Measurements from ENCODE around the gene IL13. TPM values are rescaled to one million over a fixed set of nuclear protein-coding genes. Genes with fewer than 3 reads are reported as not detected.
"Not testable (repeated sequence)": the region's sequence is repeated elsewhere in the genome, so short reads cannot be mapped to it uniquely, and the experiment has no call there.

The IL13 gene
- total RNA-seq, 1 donor from 2014 or later: 0.75 TPM

DNA sequence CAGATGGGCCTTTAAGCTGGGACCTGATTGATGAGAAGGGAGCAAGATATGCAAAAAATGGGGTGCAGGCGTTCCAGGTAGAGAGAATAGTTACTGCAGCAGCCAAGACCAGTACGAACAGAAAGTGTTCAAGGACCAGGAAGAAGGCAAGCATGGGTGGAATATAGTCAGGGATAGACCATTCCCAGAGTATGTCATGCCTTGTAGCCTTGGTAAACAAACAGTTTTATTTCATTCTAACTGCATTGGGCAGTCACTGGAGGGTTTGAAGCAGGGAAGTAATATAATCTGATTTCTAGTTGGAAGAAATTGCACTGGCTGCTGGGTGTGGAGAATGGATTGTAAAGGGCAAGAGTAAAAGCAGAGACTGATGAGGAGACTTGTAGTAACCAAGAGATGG lies 30.5 kb upstream of the IL13 start:
- H3K4me3 Mint-ChIP-seq: no peak overlapping the region
- intact Hi-C loops (cut with micrococcal nuclease): no loop called here
- ChIA-PET POLR2A (no interaction called here), CTCF (no interaction called here)
- DNase-seq (no peak), ATAC-seq (ENCODE audit: low read depth) (no peak)
- no peaks in the 10 kb centered on the region for H3K9me3 Mint-ChIP-seq
- H3K27me3 Mint-ChIP-seq: no peaks in the 10 kb centered on the region
- peaks cover 3% of the 10 kb centered on the region for H3K4me1 Mint-ChIP-seq
- no peak overlapping the region for H3K27ac Mint-ChIP-seq
- H3K36me3 Mint-ChIP-seq (ENCODE audit: low read depth): peaks cover 63% of the 10 kb centered on the region
- TF ChIP-seq, protein P1, sequence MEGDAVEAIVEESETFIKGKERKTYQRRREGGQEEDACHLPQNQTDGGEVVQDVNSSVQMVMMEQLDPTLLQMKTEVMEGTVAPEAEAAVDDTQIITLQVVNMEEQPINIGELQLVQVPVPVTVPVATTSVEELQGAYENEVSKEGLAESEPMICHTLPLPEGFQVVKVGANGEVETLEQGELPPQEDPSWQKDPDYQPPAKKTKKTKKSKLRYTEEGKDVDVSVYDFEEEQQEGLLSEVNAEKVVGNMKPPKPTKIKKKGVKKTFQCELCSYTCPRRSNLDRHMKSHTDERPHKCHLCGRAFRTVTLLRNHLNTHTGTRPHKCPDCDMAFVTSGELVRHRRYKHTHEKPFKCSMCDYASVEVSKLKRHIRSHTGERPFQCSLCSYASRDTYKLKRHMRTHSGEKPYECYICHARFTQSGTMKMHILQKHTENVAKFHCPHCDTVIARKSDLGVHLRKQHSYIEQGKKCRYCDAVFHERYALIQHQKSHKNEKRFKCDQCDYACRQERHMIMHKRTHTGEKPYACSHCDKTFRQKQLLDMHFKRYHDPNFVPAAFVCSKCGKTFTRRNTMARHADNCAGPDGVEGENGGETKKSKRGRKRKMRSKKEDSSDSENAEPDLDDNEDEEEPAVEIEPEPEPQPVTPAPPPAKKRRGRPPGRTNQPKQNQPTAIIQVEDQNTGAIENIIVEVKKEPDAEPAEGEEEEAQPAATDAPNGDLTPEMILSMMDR (IDR thresholded peaks at IDR 0.05): no peak

GRCh38 chr5:132628814-132629213 lies 29.2 kb upstream of the IL13 start:
- intact Hi-C loops (cut with micrococcal nuclease): no loop called here
- Mint-ChIP-seq H3K9me3 (no peaks in the 10 kb centered on the region), H3K4me1 (peaks cover 3% of the 10 kb centered on the region), H3K27me3 (no peaks in the 10 kb centered on the region), H3K36me3 (ENCODE audit: low read depth) (peaks cover 53% of the 10 kb centered on the region), H3K27ac (no peak overlapping the region), H3K4me3 (no peak overlapping the region)
- POLR2A ChIA-PET: no interaction called here
- TF ChIP-seq, protein P1 (IDR thresholded peaks at IDR 0.05): no peak
- ATAC-seq (ENCODE audit: low read depth): no peak
- DNase-seq: no peak
- CTCF ChIA-PET: no interaction called here

- ATAC-seq (ENCODE audit: low read depth): no peak
- H3K27me3 Mint-ChIP-seq: no peaks in the 10 kb centered on the region
- H3K36me3 Mint-ChIP-seq (ENCODE audit: low read depth): peaks cover 50% of the 10 kb centered on the region
- intact Hi-C loops (cut with micrococcal nuclease): no loop called here
- no peak overlapping the region for H3K27ac Mint-ChIP-seq
- DNase-seq: no peak
- POLR2A ChIA-PET: no interaction called here
- CTCF ChIA-PET: no interaction called here
- H3K4me1 Mint-ChIP-seq: peaks cover 3% of the 10 kb centered on the region
- no peaks in the 10 kb centered on the region for H3K9me3 Mint-ChIP-seq
- TF ChIP-seq, protein P1 (IDR thresholded peaks at IDR 0.05): no peak
- no peak overlapping the region for H3K4me3 Mint-ChIP-seq
Observed at GRCh38 chr5:132629230-132629944, 28.6 kb upstream of the IL13 start.

DNA sequence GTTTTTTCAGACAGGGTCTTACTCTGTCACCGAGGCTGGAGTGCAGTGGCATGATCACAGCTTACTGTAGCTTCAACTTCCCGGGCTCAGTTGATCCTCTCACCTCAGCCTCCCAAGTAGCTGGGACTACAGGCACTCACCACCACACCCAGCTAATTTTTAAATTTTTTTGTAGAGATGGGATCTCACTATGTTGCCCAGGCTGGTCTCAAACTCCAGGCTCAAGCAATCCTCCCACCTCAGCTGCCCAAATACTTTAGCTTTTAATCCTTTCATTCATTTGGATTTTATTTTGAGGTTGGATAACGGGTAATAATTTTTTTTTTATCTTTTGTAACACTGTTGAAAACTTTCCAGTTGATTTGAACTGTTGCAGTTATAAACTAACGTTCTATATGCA lies 24.4 kb upstream of the IL13 start:
- H3K27me3 Mint-ChIP-seq; intact Hi-C loops (cut with micrococcal nuclease); H3K4me1 Mint-ChIP-seq; H3K27ac Mint-ChIP-seq; H3K4me3 Mint-ChIP-seq; H3K9me3 Mint-ChIP-seq; ATAC-seq (ENCODE audit: low read depth); DNase-seq: not testable (repeated sequence)
- ChIA-PET CTCF (interaction anchor here (0.7 kb wide), 1 partner anchor 14 kb away, joined by 3 read pairs; no protein-coding TSS in a partner anchor), POLR2A (interaction anchor here (1.1 kb wide), 1 partner anchor 29 kb away, joined by 3 read pairs; no protein-coding TSS in a partner anchor)
- H3K36me3 Mint-ChIP-seq (ENCODE audit: low read depth): peaks cover 64% of the 10 kb centered on the region

DNA sequence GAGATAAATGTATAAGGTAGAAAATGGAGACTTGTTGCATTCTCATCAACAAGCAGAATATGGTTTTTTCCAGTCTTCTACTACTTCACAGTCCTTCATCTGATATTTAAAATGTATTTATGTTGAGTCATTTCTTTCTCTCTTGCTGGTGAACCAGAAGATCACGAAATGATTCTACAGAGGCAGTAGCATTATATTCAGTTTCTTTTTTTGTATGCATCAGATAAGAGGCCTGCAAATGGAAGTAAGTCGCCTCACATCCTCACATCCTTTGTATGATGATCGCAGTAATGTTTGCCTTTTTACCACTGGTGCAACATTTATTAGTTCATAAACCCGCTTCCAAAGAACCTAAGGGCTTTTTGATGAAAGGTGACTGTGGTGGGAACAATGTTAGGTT lies 22.1 kb upstream of the IL13 start:
- POLR2A ChIA-PET: no interaction called here
- ATAC-seq (ENCODE audit: low read depth) (no peak), DNase-seq (no peak)
- H3K27ac Mint-ChIP-seq: no peak overlapping the region
- H3K36me3 Mint-ChIP-seq (ENCODE audit: low read depth): peaks cover 67% of the 10 kb centered on the region
- TF ChIP-seq, protein P1 (IDR thresholded peaks at IDR 0.05): no peak
- intact Hi-C loops (cut with micrococcal nuclease): no loop called here
- H3K4me1 Mint-ChIP-seq: no peaks in the 10 kb centered on the region
- H3K27me3 Mint-ChIP-seq: no peaks in the 10 kb centered on the region
- CTCF ChIA-PET: no interaction called here
- no peak overlapping the region for H3K4me3 Mint-ChIP-seq
- no peaks in the 10 kb centered on the region for H3K9me3 Mint-ChIP-seq

GRCh38 chr5:132637241-132637640 lies 20.7 kb upstream of the IL13 start:
- TF ChIP-seq, protein P1 (IDR thresholded peaks at IDR 0.05): no peak
- ATAC-seq (ENCODE audit: low read depth): no peak
- Mint-ChIP-seq H3K36me3 (ENCODE audit: low read depth) (peaks cover 68% of the 10 kb centered on the region), H3K27ac (no peak overlapping the region), H3K4me3 (no peak overlapping the region), H3K4me1 (no peaks in the 10 kb centered on the region), H3K27me3 (no peaks in the 10 kb centered on the region), H3K9me3 (no peaks in the 10 kb centered on the region)
- POLR2A ChIA-PET: no interaction called here
- DNase-seq: no peak
- intact Hi-C loops (cut with micrococcal nuclease): no loop called here
- CTCF ChIA-PET: no interaction called here

All from activated B cell treated with CpG ODN at 0.5 μM for 24 hours (primary cell).